G401.6 (cell line): ENCODE results near the gene CSPG4.

Experiments
- FAIRE-seq: peaks from 2 replicates; lab custom pipeline; 2012; peaks lifted over from hg19 to GRCh38; lab: Jason Lieb, UNC

The CSPG4 gene

GRCh38 chr15:75669191-75669878 lies 43.3 kb downstream of the CSPG4 start:
- FAIRE-seq, result no peak

GRCh38 chr15:75666823-75667501 lies 45.7 kb downstream of the CSPG4 start:
- peak; percentile 95 for FAIRE-seq

- FAIRE-seq, result no peak
Measured at GRCh38 chr15:75663931-75664421, 48.7 kb downstream of the CSPG4 start.

- no peak for FAIRE-seq
Measured at GRCh38 chr15:75662823-75663519, 49.7 kb downstream of the CSPG4 start.

GRCh38 chr15:75661756-75662140 lies 50.9 kb downstream of the CSPG4 start:
- no peak for FAIRE-seq

- peak; percentile 67 for FAIRE-seq
Measured at GRCh38 chr15:75661100-75661755, 51.4 kb downstream of the CSPG4 start.

- FAIRE-seq, result no peak
Measured at GRCh38 chr15:75659928-75660645, 52.6 kb downstream of the CSPG4 start.

- no peak for FAIRE-seq
Measured at GRCh38 chr15:75659141-75659771, 53.4 kb downstream of the CSPG4 start.

- no peak for FAIRE-seq
Measured at GRCh38 chr15:75656813-75657212, 55.8 kb downstream of the CSPG4 start.

GRCh38 chr15:75656331-75656730 lies 56.3 kb downstream of the CSPG4 start:
- no peak for FAIRE-seq

- no peak for FAIRE-seq
Measured at GRCh38 chr15:75655931-75656330, 56.7 kb downstream of the CSPG4 start.

- no peak for FAIRE-seq
Measured at GRCh38 chr15:75654201-75654907, 58.3 kb downstream of the CSPG4 start.

- FAIRE-seq, result no peak
Measured at GRCh38 chr15:75653347-75653913, 59.2 kb downstream of the CSPG4 start.

- no peak for FAIRE-seq
Measured at GRCh38 chr15:75651810-75652543, 60.7 kb downstream of the CSPG4 start.

GRCh38 chr15:75650908-75651809 lies 61.5 kb downstream of the CSPG4 start:
- FAIRE-seq, result no peak

- FAIRE-seq, result no peak
Measured at GRCh38 chr15:75649848-75650247, 62.8 kb downstream of the CSPG4 start.

GRCh38 chr15:75649045-75649761 lies 63.4 kb downstream of the CSPG4 start:
- FAIRE-seq, result no peak
